Keratinocyte (primary cell): ENCODE measurements around the gene CNOT3.

Experiments
- CTCF ChIP-seq, 3 experiments: IDR thresholded peaks in 1 of 3; conservative IDR thresholded peaks in 1 of 3; optimal IDR thresholded peaks in 1 of 3; 2 replicates in 2 of 3; 3 replicates in 1 of 3; pipeline versions ENCODE3 to v1.5.1; 2011; ENCODE audit warnings: low read length in 3 of 3, mild to moderate bottlenecking in 3 of 3, moderate library complexity in 2 of 3, control low read depth in 1 of 3, inconsistent platforms in 1 of 3; ENCODE audit not compliant: insufficient read depth in 2 of 3; ENCODE audit errors: extremely low read depth in 1 of 3
- EZH2 ChIP-seq: IDR thresholded peaks from one replicate; pipeline ENCODE4 v1.6.1; 2012; ENCODE audit warnings: inconsistent platforms, mild to moderate bottlenecking, low read length, moderate library complexity

GRCh38 chr19:54179921-54180461 is 42.4 kb downstream of the CNOT3 start:
- TF ChIP-seq EZH2: no peak
- TF ChIP-seq CTCF (optimal IDR thresholded peaks at IDR 0.05 in 1 of 3, IDR thresholded peaks at IDR 0.05 in 1 of 3, conservative IDR thresholded peaks at IDR 0.05 in 1 of 3; ENCODE audit: extremely low read depth in 1 of 3, insufficient read depth in 2 of 3, low read length in 3 of 3): peak in 2 of 3 experiments; percentile 10 to 20
